Activated T-helper 2 cell treated with anti-CD3 and anti-CD28 coated beads, Interferon-gamma antibody, Interleukin-2, Interleukin-4, amounts not matched to agents 10 μg/mL and 5 μg/mL and 100 μg/mL, durations not matched to agents 14 hours and 24 hours and 36 hours (primary cell): ENCODE data around the gene SKAP1. TPM values are rescaled to one million over a fixed set of nuclear protein-coding genes. Genes with fewer than 3 reads are reported as not detected.
A peak's percentile ranks its signal among the peaks of the same experiment; 100 is the strongest.
"Not testable (repeated sequence)": the region's sequence is repeated elsewhere in the genome, so short reads cannot be mapped to it uniquely, and the experiment has no call there.

Experiments
- DNase-seq: peaks from one replicate; pipeline ENCODE4 v3.0.0; 2021; ENCODE audit warnings: low spot score
- H3K27ac Mint-ChIP-seq: one replicate; pipeline ENCODE4 v1.8.0; 2021; ENCODE audit warnings: mixed read lengths
- H3K27me3 Mint-ChIP-seq: one replicate; pipeline ENCODE4 v1.8.0; 2021; ENCODE audit warnings: low read depth, mixed read lengths
- H3K36me3 Mint-ChIP-seq: one replicate; pipeline ENCODE4 v1.8.0; 2021; ENCODE audit warnings: low read depth, mixed read lengths
- H3K4me1 Mint-ChIP-seq: one replicate; pipeline ENCODE4 v1.8.0; 2021; ENCODE audit warnings: low read depth, mixed read lengths
- H3K4me3 Mint-ChIP-seq: one replicate; pipeline ENCODE4 v1.8.0; 2021; ENCODE audit warnings: low read depth, mild to moderate bottlenecking, moderate library complexity, mixed read lengths
- H3K9me3 Mint-ChIP-seq: one replicate; pipeline ENCODE4 v1.8.0; 2021; ENCODE audit warnings: mixed read lengths
- intact Hi-C: fragments of 100-400 bp; cut with micrococcal nuclease; formaldehyde crosslinking; loops from one replicate; pipeline ENCODE4 v1.15.1; 2023
- total RNA-seq: library from RNA; stranded (reverse); gene quantifications from 2 replicates; pipeline ENCODE4 v1.2.3, GENCODE V29; 2022

SKAP1 gene
- total RNA-seq, 1 donor from 2014 or later = 60.5 TPM

- Mint-ChIP-seq H3K4me1 (peaks cover 27% of the 10 kb centered on the region), H3K27me3 (no peaks in the 10 kb centered on the region), H3K27ac (no peak overlapping the region), H3K4me3 (no peak overlapping the region), H3K36me3 (peaks cover 34% of the 10 kb centered on the region), H3K9me3 (no peaks in the 10 kb centered on the region)
- intact Hi-C loops = no loop called here
- DNase-seq = no peak
Observed at GRCh38 chr17:48373883-48374282, 56.1 kb downstream of the SKAP1 start.

- intact Hi-C loops = no loop called here
- H3K9me3 Mint-ChIP-seq = no peaks in the 10 kb centered on the region
Observed at GRCh38 chr17:48373130-48373830, 56.7 kb downstream of the SKAP1 start.

GRCh38 chr17:48368967-48369366 lies 61.0 kb downstream of the SKAP1 start:
- H3K27ac Mint-ChIP-seq, DNase-seq, H3K27me3 Mint-ChIP-seq, H3K4me3 Mint-ChIP-seq, H3K9me3 Mint-ChIP-seq, intact Hi-C loops: not testable (repeated sequence)
- Mint-ChIP-seq H3K4me1 (peaks cover 27% of the 10 kb centered on the region), H3K36me3 (peaks cover 47% of the 10 kb centered on the region)

More at GRCh38 chr17:48373130-48373830, 56.7 kb downstream of the SKAP1 start:
- Mint-ChIP-seq H3K27ac (peak overlapping the region; percentile 29), H3K4me3 (no peak overlapping the region), H3K27me3 (no peaks in the 10 kb centered on the region), H3K4me1 (peaks cover 29% of the 10 kb centered on the region), H3K36me3 (peaks cover 35% of the 10 kb centered on the region)
- no peak for DNase-seq

GRCh38 chr17:48368352-48368908 lies 61.6 kb downstream of the SKAP1 start:
- H3K36me3 Mint-ChIP-seq = peaks cover 44% of the 10 kb centered on the region
- no peaks in the 10 kb centered on the region for H3K27me3 Mint-ChIP-seq
- no peaks in the 10 kb centered on the region for H3K9me3 Mint-ChIP-seq
- no peak overlapping the region for H3K27ac Mint-ChIP-seq
- intact Hi-C loops = no loop called here
- DNase-seq = no peak
- no peak overlapping the region for H3K4me3 Mint-ChIP-seq
- peaks cover 22% of the 10 kb centered on the region for H3K4me1 Mint-ChIP-seq

GRCh38 chr17:48363161-48363560 lies 66.9 kb downstream of the SKAP1 start:
- peaks cover 45% of the 10 kb centered on the region for H3K36me3 Mint-ChIP-seq
- no peaks in the 10 kb centered on the region for H3K27me3 Mint-ChIP-seq

GRCh38 chr17:48360861-48361633 lies 69.0 kb downstream of the SKAP1 start:
- Mint-ChIP-seq H3K36me3 (peaks cover 33% of the 10 kb centered on the region), H3K4me1 (peaks cover 12% of the 10 kb centered on the region)
- intact Hi-C loops, DNase-seq, H3K9me3 Mint-ChIP-seq, H3K27me3 Mint-ChIP-seq, H3K4me3 Mint-ChIP-seq, H3K27ac Mint-ChIP-seq: not testable (repeated sequence)

More at GRCh38 chr17:48363161-48363560, 66.9 kb downstream of the SKAP1 start:
- no peak for DNase-seq
- Mint-ChIP-seq H3K27ac (no peak overlapping the region), H3K4me3 (no peak overlapping the region), H3K4me1 (peaks cover 13% of the 10 kb centered on the region), H3K9me3 (no peaks in the 10 kb centered on the region)
- intact Hi-C loops = no loop called here

- H3K4me1 Mint-ChIP-seq = peaks cover 9% of the 10 kb centered on the region
- H3K9me3 Mint-ChIP-seq = no peaks in the 10 kb centered on the region
- H3K27ac Mint-ChIP-seq = no peak overlapping the region
- peaks cover 17% of the 10 kb centered on the region for H3K36me3 Mint-ChIP-seq
- no peak for DNase-seq
- H3K4me3 Mint-ChIP-seq = no peak overlapping the region
- intact Hi-C loops = no loop called here
- no peaks in the 10 kb centered on the region for H3K27me3 Mint-ChIP-seq
Observed at GRCh38 chr17:48357779-48358602, 72.0 kb downstream of the SKAP1 start.

GRCh38 chr17:48356866-48357265 lies 73.1 kb downstream of the SKAP1 start:
- no peaks in the 10 kb centered on the region for H3K9me3 Mint-ChIP-seq
- H3K4me1 Mint-ChIP-seq = peaks cover 9% of the 10 kb centered on the region
- H3K36me3 Mint-ChIP-seq = peaks cover 10% of the 10 kb centered on the region
- H3K27me3 Mint-ChIP-seq = no peaks in the 10 kb centered on the region
- intact Hi-C loops = no loop called here
- DNase-seq = no peak
- H3K4me3 Mint-ChIP-seq = no peak overlapping the region
- no peak overlapping the region for H3K27ac Mint-ChIP-seq

GRCh38 chr17:48352630-48353029 lies 77.4 kb downstream of the SKAP1 start:
- no peak for DNase-seq
- intact Hi-C loops = loop anchor here (1.0 kb wide), 1 partner anchor 105 kb away; no protein-coding TSS in a partner anchor
- Mint-ChIP-seq H3K4me3 (no peak overlapping the region), H3K27me3 (no peaks in the 10 kb centered on the region), H3K4me1 (peaks cover 8% of the 10 kb centered on the region), H3K36me3 (peaks cover 6% of the 10 kb centered on the region), H3K27ac (no peak overlapping the region), H3K9me3 (no peaks in the 10 kb centered on the region)

- Mint-ChIP-seq H3K4me3 (no peak overlapping the region), H3K36me3 (peaks cover 6% of the 10 kb centered on the region), H3K9me3 (no peaks in the 10 kb centered on the region), H3K27me3 (no peaks in the 10 kb centered on the region), H3K4me1 (peaks cover 8% of the 10 kb centered on the region), H3K27ac (no peak overlapping the region)
- DNase-seq = no peak
- intact Hi-C loops = loop anchor here (1.0 kb wide), 1 partner anchor 105 kb away; no protein-coding TSS in a partner anchor
Observed at GRCh38 chr17:48351911-48352332, 78.1 kb downstream of the SKAP1 start.

- no peak for DNase-seq
- H3K27me3 Mint-ChIP-seq = no peaks in the 10 kb centered on the region
- H3K9me3 Mint-ChIP-seq = no peaks in the 10 kb centered on the region
- H3K27ac Mint-ChIP-seq = no peak overlapping the region
- H3K4me3 Mint-ChIP-seq = no peak overlapping the region
- peaks cover 11% of the 10 kb centered on the region for H3K4me1 Mint-ChIP-seq
- intact Hi-C loops = no loop called here
- H3K36me3 Mint-ChIP-seq = peaks cover 29% of the 10 kb centered on the region
Observed at GRCh38 chr17:48348352-48348751, 81.7 kb downstream of the SKAP1 start.

- Mint-ChIP-seq H3K4me1 (peaks cover 12% of the 10 kb centered on the region), H3K4me3 (no peak overlapping the region), H3K27me3 (no peaks in the 10 kb centered on the region), H3K9me3 (no peaks in the 10 kb centered on the region), H3K27ac (no peak overlapping the region), H3K36me3 (peaks cover 32% of the 10 kb centered on the region)
- intact Hi-C loops = no loop called here
- no peak for DNase-seq
Observed at GRCh38 chr17:48347177-48347576, 82.8 kb downstream of the SKAP1 start.
